HepG2 (cell line): ENCODE results near the gene TMEM198. TPM values are rescaled to one million over a fixed set of nuclear protein-coding genes. Genes with fewer than 3 reads are reported as not detected.

ENCODE experiments used
- CBX1 ChIP-seq: IDR thresholded peaks from one replicate; pipeline ENCODE4 v1.6.1; 2016; ENCODE audit warnings: antibody characterized with exemption, low read depth
- KLF11 ChIP-seq: IDR thresholded peaks from 2 replicates; pipeline ENCODE4 v1.6.1; 2016; ENCODE audit warnings: missing compliant biosample characterization
- MAFK ChIP-seq, 2 experiments: IDR thresholded peaks in 1 of 2; conservative IDR thresholded peaks in 1 of 2; 2 replicates each; pipeline ENCODE4 v1.6.1; 2011; ENCODE audit warnings: improper control_type of control experiment in 2 of 2, low read length in 2 of 2
- MBD4 ChIP-seq: IDR thresholded peaks from 2 replicates; pipeline ENCODE4 v1.6.1; 2012; ENCODE audit warnings: low read length, inconsistent platforms, borderline replicate concordance
- MZF1 ChIP-seq: sonication (generic); formaldehyde crosslinking; IDR thresholded peaks from 2 replicates; pipeline ENCODE4 v1.8.1; 2023; ENCODE audit warnings: mild to moderate bottlenecking, missing genetic modification reagents, borderline replicate concordance
- NFIB ChIP-seq: sonication (generic); formaldehyde crosslinking; IDR thresholded peaks from 2 replicates; pipeline ENCODE4 v1.9.0; 2021; ENCODE audit warnings: missing genetic modification reagents, mild to moderate bottlenecking, borderline replicate concordance
- RCOR2 ChIP-seq: IDR thresholded peaks from 2 replicates; pipeline ENCODE4 v1.6.1; 2016; ENCODE audit warnings: missing biosample characterization, missing genetic modification reagents
- RFXAP ChIP-seq: sonication (generic); formaldehyde crosslinking; IDR thresholded peaks from 2 replicates; pipeline ENCODE4 v1.4.0; 2020; ENCODE audit warnings: missing genetic modification reagents, borderline replicate concordance
- SPEN ChIP-seq: sonication (generic); formaldehyde crosslinking; IDR thresholded peaks from 2 replicates; pipeline ENCODE4 v1.5.1; 2020; ENCODE audit warnings: low read depth, mild to moderate bottlenecking, missing genetic modification reagents
- ZMAT3 ChIP-seq: sonication (generic); formaldehyde crosslinking; conservative IDR thresholded peaks from 2 replicates; pipeline ENCODE4 v1.7.0; 2021; ENCODE audit warnings: missing genetic modification reagents
- ZNF292 ChIP-seq: sonication (generic); formaldehyde crosslinking; IDR thresholded peaks from 2 replicates; pipeline ENCODE4 v1.8.1; 2022; ENCODE audit warnings: mild to moderate bottlenecking, low read depth, missing genetic modification reagents, borderline replicate concordance
- ZNF33A ChIP-seq: sonication (generic); formaldehyde crosslinking; IDR thresholded peaks from 2 replicates; pipeline ENCODE4 v1.5.1; 2020; ENCODE audit warnings: missing genetic modification reagents, mild to moderate bottlenecking, moderate library complexity, borderline replicate concordance
- ZNF468 ChIP-seq: sonication (generic); formaldehyde crosslinking; IDR thresholded peaks from 2 replicates; pipeline ENCODE4 v1.8.0; 2022; ENCODE audit warnings: mild to moderate bottlenecking, moderate library complexity, missing genetic modification reagents
- ZNF563 ChIP-seq: sonication (generic); formaldehyde crosslinking; IDR thresholded peaks from 2 replicates; pipeline ENCODE4 v1.8.0; 2022; ENCODE audit warnings: mild to moderate bottlenecking, moderate library complexity, missing genetic modification reagents
- ZNF761 ChIP-seq: sonication (generic); formaldehyde crosslinking; conservative IDR thresholded peaks from 2 replicates; pipeline ENCODE4 v1.4.0; 2020; ENCODE audit warnings: mild to moderate bottlenecking, missing genetic modification reagents
- ZNF780A ChIP-seq: sonication (generic); formaldehyde crosslinking; IDR thresholded peaks from 2 replicates; pipeline ENCODE4 v1.8.0; 2022; ENCODE audit warnings: mild to moderate bottlenecking, missing genetic modification reagents, moderate library complexity
- ZNF841 ChIP-seq: sonication (generic); formaldehyde crosslinking; IDR thresholded peaks from 2 replicates; pipeline ENCODE4 v1.8.1; 2023; ENCODE audit warnings: missing genetic modification reagents, borderline replicate concordance
- polyA plus RNA-seq, 8 experiments: library from polyadenylated mRNA; depleted of rRNA in 3 of 8; stranded (reverse) in 7 of 8; unstranded in 1 of 8; fragments of >200 nt; fragmentation: Illumina TruSeq in 4 of 8; extraction: Trizol in 4 of 8; gene quantifications; 2 replicates each; pipeline versions ENCODE4 v1.2.1 to v1.2.3, GENCODE V29; 2011 to 2016; ENCODE audit warnings: low read depth in 4 of 8, missing spikeins in 1 of 8, mixed read lengths in 1 of 8; ENCODE audit not compliant: insufficient read depth in 1 of 8
- total RNA-seq, 5 experiments: library from RNA; depleted of rRNA; stranded (reverse); fragments of >200 nt; fragmentation: Illumina TruSeq; extraction: Trizol; gene quantifications; 2 replicates each; pipeline ENCODE4 v1.2.3, GENCODE V29; 2016; ENCODE audit warnings: low read depth in 1 of 5
- TF ChIP-seq, protein P1 (sequence below): fragments of 450-650 bp; IDR thresholded peaks from 2 replicates; pipeline ENCODE4 v1.6.1; 2017
- TF ChIP-seq, protein P2 (sequence below): IDR thresholded peaks from 2 replicates; pipeline ENCODE4 v1.6.1; 2016; ENCODE audit warnings: missing genetic modification reagents, missing compliant biosample characterization
- TF ChIP-seq, protein P3 (sequence below): IDR thresholded peaks from 2 replicates; pipeline ENCODE4 v1.6.1; 2016; ENCODE audit warnings: low read depth, missing genetic modification reagents, missing compliant biosample characterization

TMEM198 gene
- total and polyA plus RNA-seq, 2 of the 13 experiments (the other 11 are each of a cell fraction or from before 2014, with no cell fraction given), result 17.3 to 23.5 TPM

DNA sequence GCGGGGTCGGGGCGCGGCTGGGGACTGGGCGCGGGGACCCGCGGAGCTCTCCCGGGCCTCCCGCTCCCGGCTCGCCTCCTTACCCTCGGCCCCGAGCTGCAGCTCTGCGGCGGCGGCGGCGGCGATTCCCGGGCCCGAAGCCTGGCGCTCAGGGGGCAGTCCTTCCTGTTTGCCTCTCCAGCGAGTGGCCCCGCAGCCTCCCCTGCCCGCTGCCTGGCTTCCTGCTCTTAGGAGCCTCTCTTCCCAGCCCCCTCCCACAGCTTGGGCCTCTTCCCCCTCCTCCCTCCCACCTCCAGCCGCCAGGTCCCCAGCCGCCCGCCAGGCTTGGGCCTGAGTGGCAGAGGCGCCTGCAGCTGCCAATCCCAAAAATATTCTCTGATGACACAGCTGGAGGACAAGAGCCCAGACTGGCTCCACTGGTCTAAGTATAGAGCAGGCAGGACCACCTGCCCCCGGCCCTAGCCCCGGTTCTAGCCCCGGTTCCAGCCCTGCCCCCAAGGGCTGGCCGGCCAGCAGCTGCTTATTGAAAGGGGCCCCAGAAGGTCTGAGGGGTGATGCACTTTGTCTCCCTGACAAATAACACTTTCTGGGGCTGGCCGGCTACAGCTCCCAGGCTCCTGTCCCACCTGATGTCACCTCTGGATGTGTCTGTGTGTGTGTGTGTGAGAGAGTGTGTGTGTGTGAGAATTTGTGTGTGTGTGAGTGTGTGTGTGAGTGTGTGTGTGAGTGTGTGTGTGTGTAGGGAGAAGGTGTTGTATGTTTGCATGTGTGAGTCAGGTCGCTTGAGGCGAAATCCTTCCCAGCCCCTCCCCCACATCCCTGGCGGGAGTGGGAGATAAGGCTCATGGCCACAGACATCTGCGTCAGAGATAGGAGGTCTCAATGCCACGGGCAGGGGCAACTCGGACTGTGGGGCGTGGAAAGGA lies 27.7 kb downstream of the TMEM198 start, which contains the start of gene OBSL1 (continued):
- TF ChIP-seq, protein P1, sequence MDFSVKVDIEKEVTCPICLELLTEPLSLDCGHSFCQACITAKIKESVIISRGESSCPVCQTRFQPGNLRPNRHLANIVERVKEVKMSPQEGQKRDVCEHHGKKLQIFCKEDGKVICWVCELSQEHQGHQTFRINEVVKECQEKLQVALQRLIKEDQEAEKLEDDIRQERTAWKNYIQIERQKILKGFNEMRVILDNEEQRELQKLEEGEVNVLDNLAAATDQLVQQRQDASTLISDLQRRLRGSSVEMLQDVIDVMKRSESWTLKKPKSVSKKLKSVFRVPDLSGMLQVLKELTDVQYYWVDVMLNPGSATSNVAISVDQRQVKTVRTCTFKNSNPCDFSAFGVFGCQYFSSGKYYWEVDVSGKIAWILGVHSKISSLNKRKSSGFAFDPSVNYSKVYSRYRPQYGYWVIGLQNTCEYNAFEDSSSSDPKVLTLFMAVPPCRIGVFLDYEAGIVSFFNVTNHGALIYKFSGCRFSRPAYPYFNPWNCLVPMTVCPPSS, result no peak
- TF ChIP-seq ZNF761 (0 out of 2 replicates have a peak, but pooled peaks have one; percentile 23), ZNF33A (CRISPR knock-in tag) (no peak), ZNF780A (CRISPR knock-in tag) (peak; percentile 88; the same call in 1 of the 2 replicates), SPEN (CRISPR knock-in tag) (peak; percentile 55; the same call in 1 of the 2 replicates), MBD4 (no peak), ZNF468 (no peak), RCOR2 (CRISPR knock-in tag) (no peak), ZNF292 (peak; percentile 75), MZF1 (CRISPR knock-in tag) (no peak), RFXAP (CRISPR knock-in tag) (0 out of 2 replicates have a peak, but pooled peaks have one; percentile 29), NFIB (no peak), ZNF841 (CRISPR knock-in tag) (peak; percentile 73; the same call in 1 of the 2 replicates), CBX1 (no peak), ZMAT3 (no peak), ZNF563 (no peak), MAFK (conservative IDR thresholded peaks at IDR 0.05 in 1 of 2, IDR thresholded peaks at IDR 0.05 in 1 of 2; ENCODE audit: low read length in 2 of 2) (no peak), KLF11 (CRISPR knock-in tag) (0 out of 2 replicates have a peak, but pooled peaks have one; percentile 26)
- TF ChIP-seq, protein P2, sequence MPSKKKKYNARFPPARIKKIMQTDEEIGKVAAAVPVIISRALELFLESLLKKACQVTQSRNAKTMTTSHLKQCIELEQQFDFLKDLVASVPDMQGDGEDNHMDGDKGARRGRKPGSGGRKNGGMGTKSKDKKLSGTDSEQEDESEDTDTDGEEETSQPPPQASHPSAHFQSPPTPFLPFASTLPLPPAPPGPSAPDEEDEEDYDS (CRISPR knock-in tag), result peak; percentile 65; the same call in 1 of the 2 replicates
- TF ChIP-seq, protein P3, sequence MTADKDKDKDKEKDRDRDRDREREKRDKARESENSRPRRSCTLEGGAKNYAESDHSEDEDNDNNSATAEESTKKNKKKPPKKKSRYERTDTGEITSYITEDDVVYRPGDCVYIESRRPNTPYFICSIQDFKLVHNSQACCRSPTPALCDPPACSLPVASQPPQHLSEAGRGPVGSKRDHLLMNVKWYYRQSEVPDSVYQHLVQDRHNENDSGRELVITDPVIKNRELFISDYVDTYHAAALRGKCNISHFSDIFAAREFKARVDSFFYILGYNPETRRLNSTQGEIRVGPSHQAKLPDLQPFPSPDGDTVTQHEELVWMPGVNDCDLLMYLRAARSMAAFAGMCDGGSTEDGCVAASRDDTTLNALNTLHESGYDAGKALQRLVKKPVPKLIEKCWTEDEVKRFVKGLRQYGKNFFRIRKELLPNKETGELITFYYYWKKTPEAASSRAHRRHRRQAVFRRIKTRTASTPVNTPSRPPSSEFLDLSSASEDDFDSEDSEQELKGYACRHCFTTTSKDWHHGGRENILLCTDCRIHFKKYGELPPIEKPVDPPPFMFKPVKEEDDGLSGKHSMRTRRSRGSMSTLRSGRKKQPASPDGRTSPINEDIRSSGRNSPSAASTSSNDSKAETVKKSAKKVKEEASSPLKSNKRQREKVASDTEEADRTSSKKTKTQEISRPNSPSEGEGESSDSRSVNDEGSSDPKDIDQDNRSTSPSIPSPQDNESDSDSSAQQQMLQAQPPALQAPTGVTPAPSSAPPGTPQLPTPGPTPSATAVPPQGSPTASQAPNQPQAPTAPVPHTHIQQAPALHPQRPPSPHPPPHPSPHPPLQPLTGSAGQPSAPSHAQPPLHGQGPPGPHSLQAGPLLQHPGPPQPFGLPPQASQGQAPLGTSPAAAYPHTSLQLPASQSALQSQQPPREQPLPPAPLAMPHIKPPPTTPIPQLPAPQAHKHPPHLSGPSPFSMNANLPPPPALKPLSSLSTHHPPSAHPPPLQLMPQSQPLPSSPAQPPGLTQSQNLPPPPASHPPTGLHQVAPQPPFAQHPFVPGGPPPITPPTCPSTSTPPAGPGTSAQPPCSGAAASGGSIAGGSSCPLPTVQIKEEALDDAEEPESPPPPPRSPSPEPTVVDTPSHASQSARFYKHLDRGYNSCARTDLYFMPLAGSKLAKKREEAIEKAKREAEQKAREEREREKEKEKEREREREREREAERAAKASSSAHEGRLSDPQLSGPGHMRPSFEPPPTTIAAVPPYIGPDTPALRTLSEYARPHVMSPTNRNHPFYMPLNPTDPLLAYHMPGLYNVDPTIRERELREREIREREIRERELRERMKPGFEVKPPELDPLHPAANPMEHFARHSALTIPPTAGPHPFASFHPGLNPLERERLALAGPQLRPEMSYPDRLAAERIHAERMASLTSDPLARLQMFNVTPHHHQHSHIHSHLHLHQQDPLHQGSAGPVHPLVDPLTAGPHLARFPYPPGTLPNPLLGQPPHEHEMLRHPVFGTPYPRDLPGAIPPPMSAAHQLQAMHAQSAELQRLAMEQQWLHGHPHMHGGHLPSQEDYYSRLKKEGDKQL, result 0 out of 2 replicates have a peak, but pooled peaks have one; percentile 17
